NCI-H128 (cell line): ENCODE data around the gene LRWD1.
"Not testable (repeated sequence)": the region's sequence is repeated elsewhere in the genome, so short reads cannot be mapped to it uniquely, and the experiment has no call there.

Source experiments
- DNase-seq: peaks from one replicate; lab custom pipeline; 2025; ENCODE audit not compliant: unreplicated experiment; lab: John Stamatoyannopoulos, UW

Gene LRWD1

GRCh38 chr7:102467581-102468477, 3.0 kb downstream of the LRWD1 start:
- DNase-seq = no peak

GRCh38 chr7:102468478-102469350, 3.9 kb downstream of the LRWD1 start:
- no peak for DNase-seq

- no peak for DNase-seq
Measured at GRCh38 chr7:102469351-102469971, 4.7 kb downstream of the LRWD1 start.

- DNase-seq = no peak
Measured at GRCh38 chr7:102469972-102470825, 5.4 kb downstream of the LRWD1 start.

- no peak for DNase-seq
Measured at GRCh38 chr7:102471791-102472125, 7.0 kb downstream of the LRWD1 start.

GRCh38 chr7:102472126-102473041, 7.6 kb downstream of the LRWD1 start:
- DNase-seq = no peak

GRCh38 chr7:102473271-102473991, 8.6 kb downstream of the LRWD1 start:
- DNase-seq = no peak

GRCh38 chr7:102474116-102474515, 9.3 kb downstream of the LRWD1 start:
- DNase-seq = not testable (repeated sequence)

GRCh38 chr7:102474736-102475435, 10.1 kb downstream of the LRWD1 start:
- not testable (repeated sequence) for DNase-seq

- DNase-seq = not testable (repeated sequence)
Measured at GRCh38 chr7:102478314-102479208, 13.8 kb downstream of the LRWD1 start, which contains the start of gene POLR2J. Gene POLR2J (minus strand): TSS chr7:102478922. CDS start chr7:102478860, 62 bp downstream.

- DNase-seq = not testable (repeated sequence)
Measured at GRCh38 chr7:102479209-102479584, 14.4 kb downstream of the LRWD1 start.

- DNase-seq = not testable (repeated sequence)
Measured at GRCh38 chr7:102479982-102480637, 15.3 kb downstream of the LRWD1 start.

GRCh38 chr7:102481962-102482361, 17.2 kb downstream of the LRWD1 start:
- not testable (repeated sequence) for DNase-seq

- DNase-seq = not testable (repeated sequence)
Measured at GRCh38 chr7:102484317-102484716, 19.5 kb downstream of the LRWD1 start.

- DNase-seq = not testable (repeated sequence)
Measured at GRCh38 chr7:102490529-102491075, 25.8 kb downstream of the LRWD1 start.

GRCh38 chr7:102493220-102493935, 28.6 kb downstream of the LRWD1 start:
- not testable (repeated sequence) for DNase-seq
